IPS DF 4.7 (cell line): ENCODE results near the gene ARID3A.
"Not testable (repeated sequence)": the region's sequence is repeated elsewhere in the genome, so short reads cannot be mapped to it uniquely, and the experiment has no call there.

ENCODE experiments used
- DNase-seq: peaks from one replicate; pipeline ENCODE4 v3.0.0-alpha.2; 2013; ENCODE audit warnings: low spot score; ENCODE audit errors: extremely low read depth

ARID3A gene, protein sequence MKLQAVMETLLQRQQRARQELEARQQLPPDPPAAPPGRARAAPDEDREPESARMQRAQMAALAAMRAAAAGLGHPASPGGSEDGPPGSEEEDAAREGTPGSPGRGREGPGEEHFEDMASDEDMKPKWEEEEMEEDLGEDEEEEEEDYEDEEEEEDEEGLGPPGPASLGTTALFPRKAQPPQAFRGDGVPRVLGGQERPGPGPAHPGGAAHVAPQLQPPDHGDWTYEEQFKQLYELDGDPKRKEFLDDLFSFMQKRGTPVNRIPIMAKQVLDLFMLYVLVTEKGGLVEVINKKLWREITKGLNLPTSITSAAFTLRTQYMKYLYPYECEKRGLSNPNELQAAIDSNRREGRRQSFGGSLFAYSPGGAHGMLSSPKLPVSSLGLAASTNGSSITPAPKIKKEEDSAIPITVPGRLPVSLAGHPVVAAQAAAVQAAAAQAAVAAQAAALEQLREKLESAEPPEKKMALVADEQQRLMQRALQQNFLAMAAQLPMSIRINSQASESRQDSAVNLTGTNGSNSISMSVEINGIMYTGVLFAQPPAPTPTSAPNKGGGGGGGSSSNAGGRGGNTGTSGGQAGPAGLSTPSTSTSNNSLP

DNA sequence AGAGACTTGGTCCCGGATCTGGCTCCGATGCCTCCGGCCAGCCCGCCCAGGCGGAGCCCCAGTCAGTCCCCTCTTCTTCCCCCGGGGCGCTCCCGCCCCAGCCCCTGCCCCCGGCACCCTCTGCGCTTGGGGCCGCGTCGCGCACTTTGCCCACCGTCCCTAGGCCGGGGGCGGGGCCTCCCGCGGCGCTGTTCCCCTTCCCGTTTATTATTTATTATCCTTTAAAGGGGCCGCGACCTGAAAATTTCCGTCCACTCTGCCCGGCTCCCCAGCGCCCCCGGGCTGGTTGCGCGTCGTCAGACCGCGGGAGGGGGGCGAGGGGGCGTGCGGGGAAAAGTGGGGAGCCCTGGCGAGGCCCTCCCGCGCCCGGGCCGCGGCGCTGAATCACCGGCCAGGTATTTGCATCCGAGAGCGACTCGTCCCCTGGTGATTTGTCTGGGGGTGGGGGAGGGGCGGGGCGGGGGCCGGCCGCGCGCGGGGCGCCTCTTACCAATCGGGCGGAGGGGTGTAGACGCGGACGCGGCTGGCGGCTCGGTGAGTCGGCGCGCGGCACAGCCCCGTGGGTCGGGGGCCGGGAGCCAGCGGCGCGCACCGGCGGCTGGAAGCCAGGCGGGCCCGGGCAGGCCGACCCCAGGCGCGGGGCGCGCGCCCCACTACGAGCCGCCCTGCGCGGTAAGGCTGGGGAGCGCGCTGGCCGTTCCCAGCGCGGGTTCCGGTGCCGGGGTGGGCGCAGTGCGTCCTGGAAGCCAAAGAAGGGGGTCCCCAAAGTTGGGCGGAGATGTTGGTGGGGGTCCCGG lies at the start of gene ARID3A:
Gene ARID3A (plus strand): TSS at position 510 of the 797 bp plus-strand sequence. CDS start 3,494 bp downstream, outside the sequence.
- no peak for DNase-seq

DNA sequence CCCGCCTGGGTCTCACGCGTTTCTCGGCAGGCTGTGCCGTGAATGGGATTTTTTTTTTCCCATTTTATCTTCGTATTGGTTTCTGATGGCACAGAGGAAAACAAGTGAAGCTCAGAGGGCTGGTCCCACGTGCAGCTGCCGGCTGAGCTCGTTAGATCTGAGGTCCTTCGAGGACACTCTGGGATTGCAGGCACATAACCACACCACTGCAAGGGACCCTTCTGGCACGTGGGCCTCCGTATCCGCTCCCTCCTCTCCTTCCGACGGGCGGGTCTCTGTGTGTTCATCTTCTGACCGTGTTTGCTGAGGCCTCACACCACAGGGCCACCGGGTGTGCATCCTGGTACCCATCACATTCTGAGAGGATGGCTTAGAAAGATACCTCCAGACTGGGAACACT lies 49.7 kb upstream of the ARID3A start:
- DNase-seq, result no peak

DNA sequence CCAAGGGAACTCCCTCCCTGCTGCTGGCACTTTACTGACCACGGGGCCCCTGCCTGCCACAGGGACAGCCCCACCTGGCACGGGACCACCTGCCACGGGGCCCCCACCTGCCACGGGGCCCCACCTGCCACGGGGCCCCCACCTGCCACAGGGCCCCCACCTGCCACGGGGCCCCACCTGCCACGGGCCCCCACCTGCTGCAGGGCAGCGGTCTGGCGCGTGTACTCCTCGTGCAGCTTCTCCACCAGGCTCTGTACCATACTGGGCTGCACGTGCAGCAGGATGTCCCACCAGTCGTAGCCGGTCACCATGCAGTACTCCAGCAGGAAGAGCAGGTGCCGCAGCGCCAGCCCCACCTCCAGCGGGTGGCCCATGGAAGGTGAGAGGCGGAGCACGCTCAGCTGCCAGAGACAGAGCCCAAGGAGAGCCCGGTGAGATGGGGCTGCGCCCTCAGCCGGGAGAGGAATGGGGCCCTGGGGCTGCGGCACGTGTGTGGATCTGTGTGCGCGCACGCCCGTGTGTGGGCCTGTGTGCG lies 49.0 kb upstream of the ARID3A start:
- no peak for DNase-seq

DNA sequence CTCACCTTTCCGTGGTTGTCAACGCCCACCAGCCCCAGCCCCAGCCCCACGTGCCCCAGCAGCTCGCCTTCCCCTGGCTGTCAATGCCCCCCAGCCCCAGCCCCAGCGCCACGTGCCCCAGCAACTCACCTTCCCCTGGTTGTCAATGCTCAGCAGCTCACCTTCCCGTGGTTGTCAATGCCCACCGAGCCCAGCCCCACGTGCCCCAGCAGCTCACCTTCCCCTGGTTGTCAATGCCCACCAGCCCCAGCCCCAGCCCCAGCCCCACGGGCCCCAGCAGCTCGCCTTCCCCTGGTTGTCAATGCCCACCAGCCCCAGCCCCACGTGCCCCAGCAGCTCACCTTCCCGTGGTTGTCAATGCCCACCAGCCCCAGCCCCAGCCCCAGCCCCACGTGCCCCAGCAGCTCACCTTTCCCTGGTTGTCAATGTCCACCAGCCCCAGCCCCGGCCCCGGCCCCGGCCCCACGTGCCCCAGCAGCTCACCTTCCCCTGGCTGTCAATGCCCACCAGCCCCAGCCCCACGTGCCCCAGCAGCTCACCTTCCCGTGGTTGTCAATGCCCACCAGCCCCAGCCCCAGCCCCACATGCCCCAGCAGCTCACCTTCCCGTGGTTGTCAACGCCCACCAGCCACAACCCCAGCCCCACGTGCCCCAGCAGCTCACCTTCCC lies 47.7 kb upstream of the ARID3A start:
- DNase-seq, result not testable (repeated sequence)

DNA sequence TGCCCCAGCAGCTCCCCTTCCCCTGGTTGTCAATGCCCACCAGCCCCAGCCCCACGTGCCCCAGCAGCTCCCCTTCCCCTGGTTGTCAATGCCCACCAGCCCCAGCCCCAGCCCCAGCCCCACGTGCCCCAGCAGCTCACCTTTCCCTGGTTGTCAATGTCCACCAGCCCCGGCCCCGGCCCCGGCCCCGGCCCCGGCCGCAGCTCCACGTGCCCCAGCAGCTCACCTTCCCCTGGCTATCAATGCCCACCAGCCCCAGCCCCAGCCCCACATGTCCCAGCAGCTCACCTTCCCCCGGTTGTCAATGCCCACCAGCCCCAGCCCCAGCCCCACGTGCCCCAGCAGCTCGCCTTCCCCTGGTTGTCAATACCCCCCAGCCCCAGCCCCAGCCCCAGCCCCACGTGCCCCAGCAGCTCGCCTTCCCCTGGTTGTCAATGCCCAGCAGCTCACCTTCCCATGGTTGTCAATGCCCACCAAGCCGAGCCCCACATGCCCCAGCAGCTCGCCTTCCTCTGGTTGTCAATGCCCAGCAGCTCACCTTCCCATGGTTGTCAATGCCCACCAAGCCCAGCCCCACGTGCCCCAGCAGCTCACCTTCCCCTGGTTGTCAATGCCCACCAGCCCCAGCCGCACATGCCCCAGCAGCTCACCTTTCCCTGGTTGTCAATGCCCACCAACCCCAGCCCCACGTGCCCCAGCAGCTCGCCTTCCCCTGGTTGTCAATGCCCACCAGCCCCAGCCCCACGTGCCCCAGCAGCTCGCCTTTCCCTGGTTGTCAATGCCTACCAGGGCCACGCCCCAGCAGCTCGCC lies 46.9 kb upstream of the ARID3A start:
- DNase-seq, result not testable (repeated sequence)

DNA sequence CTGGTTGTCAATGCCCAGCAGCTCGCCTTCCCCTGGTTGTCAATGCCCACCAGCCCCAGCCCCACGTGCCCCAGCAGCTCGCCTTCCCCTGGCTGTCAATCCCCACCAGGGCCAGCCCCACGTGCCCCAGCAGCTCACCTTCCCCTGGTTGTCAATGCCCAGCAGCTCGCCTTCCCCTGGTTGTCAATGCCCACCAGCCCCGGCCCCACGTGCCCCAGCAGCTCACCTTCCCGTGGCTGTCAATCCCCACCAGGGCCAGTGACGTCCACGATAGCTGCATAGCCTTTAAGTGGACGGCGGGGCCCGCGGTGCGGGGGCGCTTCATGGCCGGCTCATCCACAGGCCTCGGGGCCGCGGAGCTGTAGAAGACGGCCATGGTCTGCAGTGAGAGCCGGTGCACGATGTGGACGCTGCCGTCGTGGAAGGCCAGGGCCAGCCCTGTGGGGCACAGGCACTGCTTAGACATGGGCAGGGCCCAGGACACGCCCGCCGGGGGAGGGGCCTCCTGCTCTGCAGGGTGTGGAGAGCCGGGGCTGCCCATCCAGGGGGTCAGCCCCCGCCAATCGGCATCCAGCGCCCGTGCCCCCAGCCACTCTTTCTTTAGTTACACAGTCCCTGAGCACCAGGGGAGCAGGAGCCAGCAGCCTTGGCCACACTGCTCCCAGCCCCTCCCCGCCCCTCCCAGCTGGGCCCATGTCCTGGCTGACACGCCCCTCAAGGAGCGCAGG lies 46.0 kb upstream of the ARID3A start:
- no peak for DNase-seq

DNA sequence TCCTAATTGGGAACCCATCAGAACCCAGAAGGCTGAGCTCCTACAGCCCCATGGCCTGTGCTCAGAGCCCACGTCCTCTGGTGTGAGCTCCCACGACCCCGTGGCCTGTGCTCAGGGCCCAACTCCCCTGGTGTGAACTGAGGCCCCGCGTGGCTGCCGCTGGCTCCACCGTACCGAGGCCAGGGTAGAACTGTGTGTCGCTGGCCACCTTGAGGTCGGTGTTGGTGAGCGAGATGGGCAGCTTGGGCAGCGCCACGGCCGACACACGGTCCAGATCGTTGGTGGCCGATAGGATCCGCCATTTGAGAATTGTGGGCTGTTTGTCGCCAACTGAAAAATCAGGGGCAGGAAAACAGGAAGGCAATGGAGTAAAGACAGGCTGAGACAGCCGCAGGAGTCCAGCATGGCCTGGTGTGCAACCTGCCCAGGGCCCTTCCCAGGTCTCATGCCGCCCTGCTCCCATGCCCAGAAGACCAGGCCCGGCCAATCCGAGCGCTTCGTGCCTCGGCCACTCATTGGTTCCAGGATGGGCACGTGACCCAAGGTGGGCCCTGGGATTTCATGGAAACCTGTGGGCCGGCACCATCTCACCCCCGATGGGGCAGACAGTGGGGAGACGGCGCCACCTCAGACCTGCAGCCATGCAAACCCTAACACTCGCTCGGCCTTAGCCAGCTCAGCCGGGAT lies 44.3 kb upstream of the ARID3A start:
- DNase-seq, result no peak

DNA sequence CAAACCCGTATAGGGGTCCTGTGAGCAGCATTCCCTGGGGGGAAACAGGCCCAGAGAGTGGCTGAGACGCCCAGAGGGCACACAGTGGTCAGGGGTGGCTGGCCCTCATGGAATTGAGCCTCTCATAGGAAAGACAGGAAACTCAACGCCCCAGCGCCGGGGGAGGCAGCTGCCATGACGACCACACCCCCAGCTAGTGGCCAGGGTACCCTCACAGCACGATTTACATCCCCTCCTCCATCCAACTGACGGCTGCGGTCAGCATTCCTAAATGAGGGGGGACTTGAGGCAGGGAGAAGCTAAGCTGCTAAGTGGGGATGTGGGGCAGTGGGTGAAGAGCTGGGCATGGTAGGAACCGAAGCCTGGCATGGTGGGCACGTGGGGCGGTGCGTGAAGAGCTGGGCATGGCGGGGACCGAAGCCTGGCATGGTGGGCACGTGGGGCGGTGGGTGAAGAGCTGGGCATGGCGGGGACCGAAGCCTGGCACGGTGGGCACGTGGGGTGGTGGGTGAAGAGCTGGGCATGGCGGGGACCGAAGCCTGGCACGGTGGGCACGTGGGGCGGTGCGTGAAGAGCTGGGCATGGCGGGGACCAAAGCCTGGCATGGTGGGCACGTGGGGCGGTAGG lies 42.9 kb upstream of the ARID3A start:
- DNase-seq, result no peak

DNA sequence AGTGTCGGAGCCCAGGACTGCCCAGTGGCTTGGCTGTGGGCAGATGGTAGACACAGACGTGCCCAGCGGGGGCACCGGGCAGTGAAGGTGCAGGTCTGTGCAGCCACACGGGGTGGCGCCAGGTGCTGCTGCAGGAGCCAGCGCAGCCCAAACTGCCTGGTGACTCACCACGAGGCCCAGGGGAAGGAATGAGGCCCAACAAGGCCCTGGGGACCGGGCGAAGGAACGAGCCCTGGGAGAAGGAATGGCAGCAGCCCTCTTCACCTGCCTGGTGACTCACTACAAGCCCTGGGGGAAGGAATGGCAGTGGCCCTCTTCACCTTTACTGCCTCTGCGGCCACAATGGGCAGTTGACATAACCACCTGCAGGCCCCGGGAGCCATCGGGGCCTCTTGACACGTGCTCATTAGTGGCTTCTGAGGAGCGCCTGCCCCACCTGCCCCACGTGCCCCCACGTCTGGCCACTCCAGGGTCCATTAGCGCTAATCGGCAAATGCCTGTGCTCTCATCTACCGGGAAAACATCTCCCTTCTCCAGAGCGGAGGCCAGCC lies 42.1 kb upstream of the ARID3A start:
- no peak for DNase-seq

DNA sequence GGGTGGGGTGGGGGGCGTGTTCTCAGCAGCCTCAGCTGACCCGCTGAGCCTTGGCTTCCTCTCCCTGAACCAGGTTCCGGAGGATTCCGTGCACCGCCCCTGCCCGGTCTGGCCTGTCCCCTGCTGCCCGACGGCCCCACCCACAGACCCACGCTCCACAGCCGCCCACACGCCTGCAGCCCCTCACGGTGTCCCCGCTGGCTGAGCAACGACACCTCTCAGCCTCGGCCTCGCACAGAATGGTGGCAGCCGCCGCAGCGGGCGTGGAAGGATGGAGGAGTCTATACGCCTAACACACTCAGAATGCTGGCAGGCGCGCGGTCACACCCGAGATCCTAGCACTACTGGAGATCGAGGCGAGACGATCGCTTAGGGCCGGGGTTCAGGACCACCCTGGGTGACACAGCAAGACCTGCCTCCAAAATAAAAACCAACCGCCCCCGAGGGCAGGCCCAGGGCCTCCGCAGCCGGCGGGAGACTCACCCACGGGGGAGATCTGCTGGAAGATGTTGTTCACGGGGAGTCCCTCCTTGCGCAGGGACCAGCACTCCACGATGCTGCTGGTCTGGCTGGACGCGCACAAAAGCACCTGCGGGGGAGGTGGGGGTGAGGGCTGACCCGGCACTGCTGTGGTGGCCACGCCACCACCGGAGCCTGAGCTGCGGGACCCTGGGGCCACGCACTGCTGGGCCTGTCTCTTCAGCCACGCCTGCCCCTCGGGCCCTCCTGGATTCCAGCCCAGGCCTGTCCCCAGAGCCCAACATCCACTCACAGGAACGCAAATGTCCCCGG lies 41.2 kb upstream of the ARID3A start:
- DNase-seq, result no peak

DNA sequence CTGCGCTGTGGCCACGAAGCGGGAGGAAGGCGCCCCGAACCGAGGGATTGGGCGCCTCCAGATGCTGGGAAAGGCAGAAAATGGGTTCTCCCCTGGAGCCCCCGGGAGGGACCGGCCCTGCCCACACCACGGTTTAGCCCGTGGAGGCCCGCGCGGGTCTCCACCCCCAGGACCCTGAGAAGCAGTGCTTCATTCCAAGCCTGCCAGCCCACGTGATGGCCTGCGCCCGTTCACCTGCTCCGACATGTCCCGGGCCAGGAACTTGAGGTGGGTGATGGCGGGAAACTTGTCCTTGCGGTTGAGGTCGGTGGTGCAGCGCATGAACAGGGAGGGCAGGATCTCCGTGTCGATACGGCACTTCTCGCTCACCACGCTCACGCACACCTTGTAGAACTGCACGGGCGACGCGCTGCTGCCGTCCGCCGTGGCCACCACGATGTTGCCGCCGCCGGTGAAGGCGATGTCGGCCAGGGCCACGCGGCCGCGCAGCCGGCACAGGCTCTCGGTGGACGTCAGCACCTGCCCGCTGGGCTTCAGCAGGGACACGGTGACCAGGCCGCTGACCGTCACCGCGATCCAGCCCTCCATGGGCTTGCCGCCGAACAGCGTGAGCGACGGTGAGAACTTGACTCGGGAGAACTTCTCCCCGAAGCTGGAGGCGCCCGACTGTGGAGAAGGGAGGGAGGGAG lies 40.2 kb upstream of the ARID3A start:
- no peak for DNase-seq

DNA sequence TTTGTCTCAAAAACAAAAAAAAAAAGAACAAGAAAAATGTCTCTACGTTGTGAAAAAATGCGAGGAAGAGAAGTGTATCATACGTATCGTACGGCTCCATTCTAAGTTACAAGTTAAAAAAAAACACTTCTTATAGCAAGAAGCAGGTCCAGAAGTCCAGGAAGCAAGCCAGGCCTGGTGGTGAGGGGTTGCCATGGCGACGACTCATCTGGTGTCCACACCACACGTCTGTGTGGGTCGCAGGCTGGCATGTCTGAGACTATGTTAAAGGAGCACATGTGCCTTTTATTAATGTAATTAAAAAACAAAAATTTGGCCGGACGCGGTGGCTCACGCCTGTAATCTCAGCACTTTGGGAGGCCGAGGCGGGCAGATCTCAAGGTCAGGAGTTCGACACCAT lies 38.8 kb upstream of the ARID3A start:
- no peak for DNase-seq

DNA sequence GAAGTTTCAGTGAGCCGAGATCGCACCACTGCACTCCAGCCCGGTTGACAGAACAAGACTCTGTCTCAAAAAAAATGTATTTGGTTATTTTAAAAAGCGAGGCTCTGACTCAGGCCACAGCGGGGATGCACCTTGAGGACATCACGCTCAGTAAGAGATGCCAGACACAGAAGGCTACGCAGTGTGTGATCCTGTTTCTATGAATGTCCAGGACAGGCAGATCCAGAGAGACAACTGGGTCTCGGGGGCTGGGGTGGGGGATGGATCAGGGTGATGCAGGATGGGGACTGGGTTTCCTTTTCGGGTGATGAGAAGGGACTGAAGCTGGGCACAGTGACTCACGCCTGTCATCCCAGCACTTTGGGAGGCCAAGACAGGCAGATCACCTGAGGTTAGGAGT lies 38.2 kb upstream of the ARID3A start:
- no peak for DNase-seq

DNA sequence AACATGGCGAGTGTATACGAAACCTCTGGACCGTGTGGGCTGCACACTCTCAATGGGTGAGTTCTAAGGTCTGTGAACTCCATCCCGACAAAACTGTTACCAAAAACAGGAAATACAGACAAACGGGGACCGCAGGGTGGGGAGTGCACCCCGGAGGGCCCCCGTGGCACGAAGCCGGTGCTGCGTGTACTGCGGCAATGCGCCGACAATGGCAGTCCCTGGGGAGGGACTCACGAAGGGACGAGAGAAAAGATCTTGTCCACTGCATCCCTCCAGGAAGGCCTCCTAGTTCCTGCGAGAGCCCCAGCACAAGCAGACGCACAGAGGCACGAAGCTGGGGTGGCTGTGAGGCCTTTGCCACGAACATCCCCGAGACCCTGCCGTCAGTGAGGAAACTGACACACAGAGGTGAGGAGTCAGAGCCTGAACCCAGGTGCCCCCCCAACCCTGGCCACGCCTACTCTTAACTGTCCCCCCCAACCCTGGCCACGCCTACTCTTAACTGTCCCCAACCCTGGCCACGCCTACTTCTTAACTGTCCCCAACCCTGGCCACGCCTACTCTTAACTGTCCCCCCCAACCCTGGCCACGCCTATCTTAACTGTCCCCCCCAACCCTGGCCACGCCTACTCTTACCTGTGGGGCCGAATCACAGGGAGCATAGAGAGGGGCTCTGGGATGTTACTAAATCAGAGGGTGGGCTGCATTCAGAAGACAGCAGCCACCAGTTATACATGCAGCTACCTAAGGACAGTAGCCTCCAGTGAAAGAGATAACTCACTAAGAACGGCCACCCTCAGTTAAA lies 37.1 kb upstream of the ARID3A start:
- no peak for DNase-seq

DNA sequence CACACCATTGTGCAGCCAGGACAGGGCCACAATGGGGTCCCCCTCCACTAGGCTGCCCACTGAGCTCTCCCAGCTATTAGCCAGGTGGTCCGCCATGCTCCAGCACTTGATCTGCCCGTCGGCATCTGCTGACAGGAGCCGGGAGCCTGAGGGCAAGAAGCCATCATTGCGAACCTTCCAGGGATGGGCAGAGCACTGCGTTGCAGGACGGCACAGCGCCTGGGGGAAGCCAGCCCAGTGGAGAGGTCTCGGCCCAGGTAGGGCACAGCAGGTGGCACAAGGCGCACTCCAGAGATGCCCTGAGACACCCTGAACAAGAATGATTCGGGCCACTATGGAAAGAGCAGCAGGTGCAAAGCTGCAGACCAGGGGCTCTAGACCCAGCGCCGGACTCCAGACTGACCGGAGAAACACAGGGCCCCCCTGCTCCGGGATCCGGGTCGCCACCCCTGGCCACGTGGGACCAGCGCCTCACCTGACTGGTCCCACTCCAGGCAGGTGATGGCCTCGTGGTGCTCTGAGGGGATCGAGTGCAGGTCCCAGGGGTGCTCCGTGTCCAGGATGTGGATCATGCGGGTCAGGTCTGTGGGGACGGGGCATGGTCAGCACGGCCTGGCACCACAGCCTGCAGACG lies 36.1 kb upstream of the ARID3A start:
- DNase-seq, result no peak

DNA sequence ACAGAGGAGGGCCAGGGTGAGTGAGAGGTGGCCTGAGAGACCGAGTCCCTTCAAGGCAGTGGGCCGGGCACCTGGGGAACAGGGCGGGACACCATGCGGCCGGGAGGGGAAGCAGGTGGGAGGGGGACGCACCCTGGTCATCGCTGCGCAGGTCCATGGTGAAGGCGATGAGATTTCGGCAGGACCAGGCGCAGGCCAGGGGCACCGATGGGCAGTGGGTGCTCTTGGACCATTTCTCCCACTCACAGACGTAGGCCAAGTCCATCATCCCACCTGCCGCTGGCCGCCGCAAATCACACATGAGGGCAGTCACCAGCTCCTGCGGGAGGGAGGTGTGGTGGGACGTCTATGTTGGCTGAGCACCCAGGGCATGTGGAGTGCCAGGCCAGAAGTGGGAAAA lies 35.0 kb upstream of the ARID3A start:
- DNase-seq, result no peak
